HepG2 (cell line): Measurements from ENCODE around the gene PTGES. TPM values are rescaled to one million over a fixed set of nuclear protein-coding genes. Genes with fewer than 3 reads are reported as not detected.
A peak's percentile ranks its signal among the peaks of the same experiment; 100 is the strongest.

Source experiments
- ATAC-seq: fragments of 200-7000 bp; cut with Tn5 transposase; 3 replicates; pipeline ENCODE4 v1.9.1; 2020; ENCODE audit warnings: mild to moderate bottlenecking, moderate library complexity
- BruUV-seq: library from RNA; stranded (reverse); fragments of 400-500 nt; replicated peaks from 2 replicates; lab custom pipeline; 2021; lab: Mats Ljungman, UMichigan
- CTCF ChIA-PET: fragments of 300-600 bp; formaldehyde crosslinking; extraction: SDS; loops from one replicate; lab custom pipeline; 2021; ENCODE audit warnings: low total read pairs, inconsistent platforms, low intra/inter-chr PET ratio; lab: Yijun Ruan, JAX
- POLR2A ChIA-PET: fragments of 350-600 bp; sonication (Branson Sonifier 250); formaldehyde crosslinking; loops from one replicate; lab custom pipeline; 2020; ENCODE audit warnings: antibody characterized with exemption, inconsistent platforms; lab: Yijun Ruan, JAX
- DNase-seq: peaks from one replicate; pipeline ENCODE4 v3.0.0-alpha.2; 2015; ENCODE audit warnings: low spot score
- FAIRE-seq: peaks from 3 replicates; lab custom pipeline; 2011; peaks lifted over from hg19 to GRCh38; lab: Jason Lieb, UNC
- H2AFZ ChIP-seq: one replicate; pipeline ENCODE4 v1.6.1; 2011; ENCODE audit warnings: low read length, inconsistent platforms
- H3K27ac ChIP-seq: fragments of 300-600 bp; 3 replicates; pipeline ENCODE4 v1.8.0; 2011; ENCODE audit warnings: mixed run types, mild to moderate bottlenecking, mixed read lengths, low read length, inconsistent platforms; ENCODE audit not compliant: insufficient read depth; ENCODE audit errors: extremely low read length
- H3K27me3 ChIP-seq, 2 experiments: fragments of 200-600 bp in 1 of 2; 2 replicates in 1 of 2; 3 replicates in 1 of 2; pipeline versions ENCODE4 v1.6.0 to v1.8.0; 2011; ENCODE audit warnings: low read length in 2 of 2, mild to moderate bottlenecking in 2 of 2, moderate library complexity in 2 of 2, inconsistent platforms in 1 of 2; ENCODE audit not compliant: insufficient read depth in 2 of 2, control insufficient read depth in 1 of 2
- H3K36me3 ChIP-seq, 2 experiments: fragments of 200-600 bp in 1 of 2; replicated peaks in 1 of 2; 2 replicates in 1 of 2; 3 replicates in 1 of 2; pipeline versions ENCODE4 v1.5.1 to v1.8.0; 2011; ENCODE audit warnings: low read length in 2 of 2, inconsistent platforms in 1 of 2; ENCODE audit not compliant: insufficient read depth in 2 of 2, control insufficient read depth in 1 of 2
- H3K4me1 ChIP-seq: 2 replicates; pipeline ENCODE4 v1.5.1; 2012; ENCODE audit warnings: low read length, inconsistent platforms; ENCODE audit not compliant: insufficient read depth
- H3K4me2 ChIP-seq: 2 replicates; pipeline ENCODE4 v1.6.0; 2011; ENCODE audit warnings: low read depth, low read length, inconsistent platforms
- H3K4me3 ChIP-seq, 3 experiments: fragments of 200-600 bp in 1 of 3; sonication (generic), shearing (Covaris generic) in 1 of 3; replicated peaks in 1 of 3; 2 replicates each; pipeline ENCODE4 v1.5.1; 2011 to 2016; ENCODE audit warnings: low read length in 3 of 3, inconsistent platforms in 2 of 3, low read depth in 2 of 3, mild to moderate bottlenecking in 2 of 3, control low read depth in 1 of 3, mixed read lengths in 1 of 3; ENCODE audit not compliant: insufficient read depth in 1 of 3
- H3K79me2 ChIP-seq: one replicate; pipeline ENCODE4 v1.6.1; 2011; ENCODE audit warnings: low read length, inconsistent platforms; ENCODE audit not compliant: insufficient read depth
- H3K9ac ChIP-seq: 2 replicates; pipeline ENCODE4 v1.6.0; 2011; ENCODE audit warnings: mild to moderate bottlenecking, low read depth, low read length, inconsistent platforms; ENCODE audit not compliant: insufficient read depth
- H3K9me3 ChIP-seq: 2 replicates; pipeline ENCODE4 v1.5.1; 2012; ENCODE audit warnings: mild to moderate bottlenecking, low read length
- H4K20me1 ChIP-seq: 2 replicates; pipeline ENCODE4 v1.6.0; 2011; ENCODE audit warnings: inconsistent platforms, mild to moderate bottlenecking, low read length, moderate library complexity; ENCODE audit not compliant: insufficient read depth
- ELF4 ChIP-seq: sonication (generic); formaldehyde crosslinking; IDR thresholded peaks from 2 replicates; pipeline ENCODE4 v1.5.0; 2020; ENCODE audit warnings: missing genetic modification reagents, mild to moderate bottlenecking, moderate library complexity, borderline replicate concordance
- FOXC1 ChIP-seq: sonication (generic); formaldehyde crosslinking; IDR thresholded peaks from 2 replicates; pipeline ENCODE4 v1.8.0; 2022; ENCODE audit warnings: mild to moderate bottlenecking, missing genetic modification reagents, borderline replicate concordance
- GFI1 ChIP-seq: sonication (generic); formaldehyde crosslinking; IDR thresholded peaks from 2 replicates; pipeline ENCODE4 v1.5.0; 2020; ENCODE audit warnings: missing genetic modification reagents, mild to moderate bottlenecking, borderline replicate concordance
- HNF1B ChIP-seq: sonication (generic); formaldehyde crosslinking; IDR thresholded peaks from 2 replicates; pipeline ENCODE4 v1.5.1; 2020; ENCODE audit warnings: mild to moderate bottlenecking, moderate library complexity, missing genetic modification reagents
- HNRNPLL ChIP-seq: fragments of 200-400 bp; formaldehyde crosslinking; IDR thresholded peaks from 2 replicates; pipeline ENCODE4 v1.6.1; 2017; ENCODE audit warnings: mild to moderate bottlenecking, low read depth, low read length; ENCODE audit not compliant: poor library complexity, severe bottlenecking
- SAP130 ChIP-seq: IDR thresholded peaks from 2 replicates; pipeline ENCODE4 v1.6.1; 2016; ENCODE audit warnings: low read depth
- SKI ChIP-seq: fragments of 450-650 bp; IDR thresholded peaks from one replicate; pipeline ENCODE4 v1.6.1; 2018; ENCODE audit warnings: mild to moderate bottlenecking; ENCODE audit not compliant: partially characterized antibody
- TBL1XR1 ChIP-seq: fragments of 150-350 bp; IDR thresholded peaks from 2 replicates; pipeline ENCODE4 v1.6.1; 2014; ENCODE audit warnings: borderline replicate concordance, low read length; ENCODE audit not compliant: partially characterized antibody
- TGIF2 ChIP-seq: IDR thresholded peaks from 2 replicates; pipeline ENCODE4 v1.6.1; 2016; ENCODE audit warnings: control low read depth, missing compliant biosample characterization
- ZMYM4 ChIP-seq: sonication (generic); formaldehyde crosslinking; IDR thresholded peaks from 2 replicates; pipeline ENCODE4 v1.8.1; 2023; ENCODE audit warnings: mild to moderate bottlenecking, missing genetic modification reagents
- ZNF136 ChIP-seq: sonication (generic); formaldehyde crosslinking; IDR thresholded peaks from 2 replicates; pipeline ENCODE4 v1.8.1; 2022; ENCODE audit warnings: low read depth, mild to moderate bottlenecking, moderate library complexity, missing genetic modification reagents
- ZNF329 ChIP-seq: sonication (generic); formaldehyde crosslinking; IDR thresholded peaks from 2 replicates; pipeline ENCODE4 v1.9.0; 2021; ENCODE audit warnings: low read depth, mild to moderate bottlenecking, missing genetic modification reagents
- ZNF441 ChIP-seq: sonication (generic); formaldehyde crosslinking; IDR thresholded peaks from 2 replicates; pipeline ENCODE4 v1.7.0; 2021; ENCODE audit warnings: missing genetic modification reagents, borderline replicate concordance
- ZNF550 ChIP-seq: sonication (generic); formaldehyde crosslinking; IDR thresholded peaks from 2 replicates; pipeline ENCODE4 v1.4.0; 2020; ENCODE audit warnings: mild to moderate bottlenecking, missing genetic modification reagents, borderline replicate concordance
- ZNF691 ChIP-seq: sonication (generic); formaldehyde crosslinking; IDR thresholded peaks from 2 replicates; pipeline ENCODE4 v1.4.0; 2020; ENCODE audit warnings: missing genetic modification reagents, low read depth, mild to moderate bottlenecking, borderline replicate concordance
- ZNF772 ChIP-seq: sonication (generic); formaldehyde crosslinking; IDR thresholded peaks from 2 replicates; pipeline ENCODE4 v1.5.0; 2020; ENCODE audit warnings: mild to moderate bottlenecking, missing genetic modification reagents
- WGBS: methylation state at CpG from one replicate; pipeline ENCODE4 v1.1.6; 2017; ENCODE audit warnings: low lambda C conversion rate; 5-methylcytosine and 5-hydroxymethylcytosine counted together
- in situ Hi-C: cut with HindIII; loops from 2 replicates; pipeline ENCODE4 v1.10.0; 2017; ENCODE audit warnings: low pct_unique_long_range_greater_than_20kb; ENCODE audit not compliant: extremely low pct_ligation_motif_present
- intact Hi-C: fragments of 100-400 bp; cut with micrococcal nuclease; formaldehyde crosslinking; loops from one replicate; pipeline ENCODE4 v1.10.0; 2022; ENCODE audit not compliant: unreplicated experiment
- polyA plus RNA-seq, 8 experiments: library from polyadenylated mRNA; depleted of rRNA in 3 of 8; stranded (reverse) in 7 of 8; unstranded in 1 of 8; fragments of >200 nt; fragmentation: Illumina TruSeq in 4 of 8; extraction: Trizol in 4 of 8; gene quantifications; 2 replicates each; pipeline versions ENCODE4 v1.2.1 to v1.2.3, GENCODE V29; 2011 to 2016; ENCODE audit warnings: low read depth in 4 of 8, missing spikeins in 1 of 8, mixed read lengths in 1 of 8; ENCODE audit not compliant: insufficient read depth in 1 of 8
- total RNA-seq, 5 experiments: library from RNA; depleted of rRNA; stranded (reverse); fragments of >200 nt; fragmentation: Illumina TruSeq; extraction: Trizol; gene quantifications; 2 replicates each; pipeline ENCODE4 v1.2.3, GENCODE V29; 2016; ENCODE audit warnings: low read depth in 1 of 5

Gene PTGES
- total and polyA plus RNA-seq, 2 of the 13 experiments (the other 11 are each of a cell fraction or from before 2014, with no cell fraction given), result 0.07 TPM; not detected in 1

- 15% methylated on average over 6 of the region's 25 CpGs for WGBS
- in situ Hi-C loops, result no loop called here
- no peak overlapping the region for H3K27ac ChIP-seq
These were observed 55.1 kb downstream of the PTGES start for GRCh38 chr9:129697656-129698253.

GRCh38 chr9:129696944-129697655, 55.7 kb downstream of the PTGES start:
- CTCF ChIA-PET, result no interaction called here
- DNase-seq (no peak), ATAC-seq (peak; percentile 77), FAIRE-seq (no peak)
- no peaks in the 10 kb centered on the region for H3K9me3 ChIP-seq
- peaks cover 6% of the 10 kb centered on the region for H3K4me1 ChIP-seq
- H3K4me3 ChIP-seq, result peak overlapping the region; percentile 7 to 50 (median 13); a peak in 1 of 6 replicates
- WGBS, result 0% methylated on average over 8 of the region's 71 CpGs
- H4K20me1 ChIP-seq, result no peaks in the 10 kb centered on the region
- peaks cover 21 to 72% of the 10 kb centered on the region in 2 experiments; a peak in 4 of 5 replicates for H3K27me3 ChIP-seq
- H3K4me2 ChIP-seq, result peak overlapping the region; percentile 42
- intact Hi-C loops, result no loop called here
- POLR2A ChIA-PET, result no interaction called here
- no peak overlapping the region for H3K9ac ChIP-seq
- no TSS peak for BruUV-seq
- H3K27ac ChIP-seq, result no peak overlapping the region
- H2AFZ ChIP-seq, result no peak overlapping the region
- H3K36me3 ChIP-seq, result no peaks in the 10 kb centered on the region
- in situ Hi-C loops, result no loop called here
- no peaks in the 10 kb centered on the region for H3K79me2 ChIP-seq
- no peak for TF ChIP-seq SAP130 (CRISPR knock-in tag)
- TF ChIP-seq HNF1B (CRISPR knock-in tag), result no peak
- no peak for TF ChIP-seq FOXC1
- TF ChIP-seq GFI1 (CRISPR knock-in tag), result no peak
- TF ChIP-seq ELF4 (CRISPR knock-in tag), result no peak
- no peak for TF ChIP-seq ZNF441 (CRISPR knock-in tag)
- TF ChIP-seq ZNF329 (CRISPR knock-in tag), result no peak
- TF ChIP-seq ZNF136 (CRISPR knock-in tag), result no peak
- TF ChIP-seq ZNF691 (CRISPR knock-in tag), result no peak
- no peak for TF ChIP-seq ZNF550 (CRISPR knock-in tag)
- peak; percentile 39 for TF ChIP-seq SKI
- TF ChIP-seq ZMYM4 (CRISPR knock-in tag), result no peak
- TF ChIP-seq ZNF772, result no peak
- no peak for TF ChIP-seq TBL1XR1

More at GRCh38 chr9:129697656-129698253, 55.1 kb downstream of the PTGES start:
- Histone ChIP-seq H3K27me3 (peaks cover 19 to 77% of the 10 kb centered on the region in 2 experiments; a peak in 4 of 5 replicates), H3K4me1 (peaks cover 6% of the 10 kb centered on the region), H4K20me1 (no peaks in the 10 kb centered on the region), H3K9ac (no peak overlapping the region), H3K9me3 (no peaks in the 10 kb centered on the region), H3K4me3 (peak overlapping the region; percentile 7 to 50 (median 13); a peak in 1 of 6 replicates), H3K36me3 (no peaks in the 10 kb centered on the region), H2AFZ (no peak overlapping the region), H3K4me2 (peak overlapping the region; percentile 42), H3K79me2 (no peaks in the 10 kb centered on the region)
- intact Hi-C loops, result no loop called here
- no peak for TF ChIP-seq TGIF2 (CRISPR knock-in tag)
- TF ChIP-seq HNRNPLL, result peak; percentile 1
- FAIRE-seq (no peak), ATAC-seq (no peak), DNase-seq (no peak)
- ChIA-PET POLR2A (no interaction called here), CTCF (no interaction called here)
- no TSS peak for BruUV-seq
